Activated T-helper 9 cell treated with anti-CD3 and anti-CD28 coated beads, Interleukin-2, amount 50 U/mL, for 16 hours (primary cell): ENCODE data around the gene CGGBP1.

ENCODE experiments used
- DNase-seq: peaks from one replicate; pipeline ENCODE4 v3.0.0-alpha.2; 2020; ENCODE audit warnings: low read depth

The CGGBP1 gene, protein sequence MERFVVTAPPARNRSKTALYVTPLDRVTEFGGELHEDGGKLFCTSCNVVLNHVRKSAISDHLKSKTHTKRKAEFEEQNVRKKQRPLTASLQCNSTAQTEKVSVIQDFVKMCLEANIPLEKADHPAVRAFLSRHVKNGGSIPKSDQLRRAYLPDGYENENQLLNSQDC

DNA sequence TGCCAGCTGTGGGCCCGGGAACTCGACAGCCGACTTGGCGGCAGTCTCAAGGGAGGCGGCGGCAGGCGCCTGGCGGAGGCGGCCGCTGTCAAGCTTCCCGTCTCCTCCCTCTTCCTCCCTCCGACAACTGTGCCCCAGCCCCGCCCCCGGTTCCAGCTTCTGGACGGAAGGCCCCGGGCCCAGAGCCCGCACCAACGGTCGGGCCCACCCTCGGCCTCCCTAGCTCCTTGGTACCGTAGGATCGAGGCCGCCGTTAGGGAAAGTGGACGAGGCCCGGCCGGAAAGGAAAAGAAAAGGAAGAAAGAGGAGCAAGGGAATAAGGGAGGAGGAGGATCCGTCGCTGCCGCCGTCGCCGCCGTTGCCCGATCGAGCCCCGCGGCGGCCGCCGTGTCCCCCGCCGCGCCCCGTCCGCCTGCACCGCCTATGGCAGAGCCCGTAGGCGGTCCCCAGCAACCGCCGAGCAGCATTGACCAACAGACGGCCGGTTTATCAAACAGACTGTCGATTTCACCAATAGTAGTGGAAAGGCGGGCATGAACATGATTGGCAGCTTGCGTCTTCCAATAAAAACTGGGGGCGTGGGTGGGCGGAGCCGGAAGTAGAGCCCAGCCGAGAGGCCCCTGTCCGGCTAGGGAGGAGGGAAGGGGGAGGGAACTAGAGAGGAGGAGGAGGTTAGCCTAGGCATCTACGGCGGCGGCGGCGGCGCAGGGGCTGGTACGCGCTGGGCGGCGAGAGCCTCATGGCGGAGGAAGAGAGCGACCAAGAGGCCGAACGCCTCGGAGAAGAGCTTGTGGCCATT, at the start of gene CGGBP1, which contains the start of gene ZNF654:
TSS of gene CGGBP1 (minus strand) at position 425 of the 799 bp plus-strand sequence. CDS start 3,029 bp downstream, outside the sequence.
TSS of gene ZNF654 (plus strand) at position 675 of the 799 bp plus-strand sequence. CDS start at position 740, 65 bp downstream.
- DNase-seq, result peak; percentile 97

DNA sequence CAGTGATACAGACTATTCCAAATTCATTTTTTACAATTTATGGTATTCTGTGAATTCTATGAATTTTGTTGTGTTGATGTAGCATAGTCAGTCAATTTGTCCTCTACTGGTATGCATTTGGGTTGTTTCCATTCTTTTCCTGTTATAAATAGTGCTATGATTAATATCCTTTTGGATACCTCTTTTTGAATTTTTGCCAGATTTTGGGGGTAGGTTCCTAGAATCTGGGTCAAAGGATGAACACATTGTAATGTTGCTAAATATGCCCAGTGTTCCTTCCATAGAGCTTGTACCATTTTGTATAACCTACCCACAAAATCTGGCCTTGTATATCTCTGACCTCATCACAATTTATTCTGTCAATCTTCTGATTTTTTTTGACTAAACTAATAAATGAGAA, 46.5 kb upstream of the CGGBP1 start:
- DNase-seq, result no peak

DNA sequence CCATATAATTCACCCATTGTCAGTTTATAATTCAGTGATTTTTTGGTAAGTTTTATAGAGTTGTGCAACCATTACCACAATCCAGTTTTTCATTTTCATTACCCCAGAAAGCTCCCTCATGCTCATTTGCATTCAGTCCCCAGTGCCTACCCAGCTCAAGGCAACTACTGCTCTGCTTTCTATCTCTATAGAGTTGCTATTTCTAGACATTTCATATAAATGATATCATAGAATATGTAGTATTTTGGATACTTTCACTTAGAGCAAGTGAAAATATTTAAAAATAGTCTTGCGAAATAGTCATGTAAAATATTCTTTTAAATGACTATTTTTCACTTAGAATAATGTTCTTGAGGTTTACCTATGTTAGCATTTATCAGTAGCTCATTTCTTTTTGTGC, 42.3 kb upstream of the CGGBP1 start:
- DNase-seq, result no peak

DNA sequence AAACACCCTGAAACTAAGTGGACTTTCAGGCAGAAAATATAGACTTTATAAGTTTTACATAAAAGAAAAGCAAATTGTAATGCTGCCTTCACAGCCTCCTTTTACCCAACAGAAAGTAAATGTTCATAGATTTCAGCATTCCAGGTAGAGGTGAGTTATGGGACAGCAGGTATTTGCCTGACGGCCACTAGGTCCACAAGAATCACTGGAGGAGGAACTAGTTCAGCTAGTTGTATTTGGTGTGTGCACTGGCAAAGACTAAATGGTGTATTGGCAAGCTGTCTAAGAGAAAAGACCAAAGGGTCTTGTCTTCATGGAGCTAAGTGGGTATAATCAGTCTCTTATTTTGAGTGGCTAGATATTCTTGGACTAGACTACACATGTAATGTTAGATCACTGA, 34.5 kb upstream of the CGGBP1 start:
- no peak for DNase-seq

DNA sequence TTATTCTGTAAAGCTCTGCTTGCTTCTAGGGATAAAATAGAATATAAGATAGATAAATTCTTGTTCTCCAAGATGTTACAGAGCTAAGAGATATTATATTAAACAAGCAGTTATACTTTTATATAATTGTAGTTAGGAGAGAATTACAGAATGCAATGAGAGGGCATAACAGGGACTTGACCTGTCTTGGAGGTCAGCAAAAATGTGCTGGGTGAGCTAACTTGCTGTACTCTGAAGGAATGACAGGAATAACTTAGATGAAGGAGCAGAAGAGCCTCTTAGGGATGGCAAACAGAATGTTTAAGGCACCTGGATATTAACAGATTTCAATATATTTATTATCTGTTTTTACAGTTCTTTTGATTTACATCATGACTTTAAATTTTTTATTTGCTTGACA, 33.5 kb upstream of the CGGBP1 start:
- no peak for DNase-seq

DNA sequence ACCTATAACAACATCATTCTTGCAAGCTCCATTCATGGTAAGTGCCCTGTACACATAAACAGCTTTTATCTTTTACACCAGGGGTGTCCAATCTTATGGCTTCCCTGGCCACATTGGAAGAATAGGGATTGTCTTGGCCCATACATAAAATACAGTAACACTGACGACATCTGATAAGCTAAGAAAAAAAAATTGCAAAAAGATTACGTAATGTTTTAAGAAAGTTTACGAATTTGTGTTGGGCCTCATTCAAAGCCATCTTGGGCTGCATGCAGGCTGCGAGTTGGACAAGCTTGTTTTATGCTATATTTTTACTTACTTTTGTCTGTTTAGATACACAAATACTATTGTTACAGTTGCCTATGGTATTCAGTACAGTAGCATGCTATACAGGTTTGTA, 31.9 kb upstream of the CGGBP1 start:
- DNase-seq, result no peak

DNA sequence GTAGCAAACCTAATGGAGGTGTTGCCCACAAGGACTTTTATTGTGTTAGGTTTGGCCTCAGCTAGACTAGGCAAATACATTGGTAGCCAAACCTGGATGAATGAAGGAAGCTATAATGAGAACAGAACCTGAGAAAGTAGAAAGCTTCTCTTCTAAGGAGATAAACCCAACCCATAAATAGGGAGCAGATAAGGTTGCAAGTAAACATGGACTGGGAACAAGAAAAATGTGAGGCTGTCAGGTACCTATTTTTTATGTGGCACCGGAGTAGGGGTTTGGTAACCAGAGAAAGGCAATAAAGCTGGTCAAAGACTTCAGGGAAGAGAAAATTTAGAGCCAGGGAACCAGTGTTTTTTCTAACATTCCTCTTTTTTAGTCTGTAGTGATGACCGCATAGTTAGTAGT, 25.3 kb upstream of the CGGBP1 start:
- DNase-seq, result no peak

DNA sequence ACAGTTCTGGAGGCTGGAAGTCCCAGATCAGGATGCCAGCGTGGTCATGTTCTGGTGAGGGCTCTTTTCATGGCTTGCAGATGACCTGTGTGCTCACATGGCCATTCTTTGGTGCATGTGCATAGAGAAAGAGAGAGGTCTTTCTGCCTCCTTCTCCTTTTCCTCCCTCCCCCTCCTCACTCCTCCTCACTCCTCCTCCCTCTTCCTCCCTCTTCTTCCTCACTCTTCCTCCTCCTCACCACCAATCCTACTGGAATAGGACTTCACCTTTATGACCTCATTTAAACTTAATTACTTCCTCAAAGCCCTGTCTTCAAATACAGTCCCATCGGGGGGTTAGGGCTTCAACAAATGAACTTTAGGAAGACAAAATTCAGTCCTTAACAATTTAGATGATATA, 24.0 kb upstream of the CGGBP1 start:
- no peak for DNase-seq

DNA sequence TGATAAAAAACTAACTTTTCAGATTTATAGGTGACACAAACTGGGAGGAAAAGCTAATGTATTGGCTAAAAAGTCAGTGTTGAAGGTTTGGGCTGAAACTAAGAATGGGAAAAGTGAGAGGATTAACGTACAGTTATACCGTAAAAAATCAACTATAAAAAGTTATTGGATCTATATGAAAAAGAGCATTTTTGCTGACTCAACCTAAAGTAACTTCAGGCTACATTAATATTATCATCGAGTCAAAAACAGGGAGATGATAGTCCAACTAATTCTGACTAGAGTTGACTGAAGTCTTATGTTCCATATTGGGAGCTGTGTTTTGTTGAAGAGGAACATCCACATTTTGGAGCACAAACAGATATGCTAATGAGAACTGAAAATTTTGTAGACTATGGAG, 20.1 kb upstream of the CGGBP1 start:
- DNase-seq, result no peak

DNA sequence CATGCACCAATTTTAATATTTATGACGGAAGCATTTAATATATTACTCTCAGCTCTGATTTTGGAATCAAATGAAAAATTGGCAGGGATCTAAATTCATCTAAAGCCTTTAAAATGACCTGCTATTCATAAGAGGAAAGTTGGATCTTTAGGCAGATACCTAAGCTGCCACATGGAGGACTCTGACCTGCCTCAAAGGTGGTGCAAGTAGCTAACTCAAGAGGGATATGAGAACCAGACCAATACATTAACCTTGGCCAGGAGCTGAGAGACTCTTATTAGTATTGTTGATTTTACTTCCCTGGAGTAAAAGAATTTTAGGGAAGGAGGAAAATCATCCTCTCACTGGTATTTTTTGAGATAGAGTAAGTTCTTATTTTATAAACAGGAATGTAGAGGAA, 17.9 kb upstream of the CGGBP1 start:
- no peak for DNase-seq

DNA sequence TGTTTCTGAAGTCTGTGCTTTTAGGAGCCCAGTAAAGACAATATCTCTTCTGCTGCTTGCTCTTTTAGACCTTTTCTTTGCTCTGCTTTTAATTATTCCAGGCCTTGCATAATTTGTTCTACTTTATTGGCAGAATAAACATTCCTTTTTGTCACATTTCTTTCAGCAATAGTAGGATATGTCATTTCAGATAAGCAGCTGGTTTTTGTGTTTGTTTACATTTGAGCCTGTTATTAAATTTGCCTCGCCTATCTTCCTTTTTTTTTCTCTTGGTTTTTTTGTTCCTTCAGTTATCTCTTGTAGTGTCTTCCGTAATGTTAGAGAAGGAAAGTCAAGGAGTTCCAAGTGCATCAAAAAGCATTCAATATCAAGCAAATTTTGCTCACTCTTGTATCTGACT, 16.7 kb upstream of the CGGBP1 start:
- no peak for DNase-seq

DNA sequence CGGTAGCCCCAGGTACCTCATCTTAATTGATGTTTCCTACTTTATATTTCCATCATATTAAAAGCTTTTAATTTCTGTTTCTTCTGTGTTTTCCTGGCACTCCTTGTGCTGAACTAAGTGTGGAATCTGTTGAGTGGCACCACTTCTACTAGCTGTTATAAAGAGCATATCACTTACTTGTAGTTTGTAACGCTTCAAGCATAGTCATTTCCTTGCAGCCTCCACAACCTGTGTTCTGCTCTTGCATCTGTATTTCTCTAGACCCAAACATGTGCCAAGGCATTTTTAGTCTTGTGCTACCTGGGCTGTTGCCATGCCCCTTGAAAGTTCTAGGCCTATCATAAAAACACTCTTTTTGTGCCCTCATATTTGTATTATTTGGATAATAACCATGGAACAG, 16.3 kb upstream of the CGGBP1 start:
- no peak for DNase-seq

DNA sequence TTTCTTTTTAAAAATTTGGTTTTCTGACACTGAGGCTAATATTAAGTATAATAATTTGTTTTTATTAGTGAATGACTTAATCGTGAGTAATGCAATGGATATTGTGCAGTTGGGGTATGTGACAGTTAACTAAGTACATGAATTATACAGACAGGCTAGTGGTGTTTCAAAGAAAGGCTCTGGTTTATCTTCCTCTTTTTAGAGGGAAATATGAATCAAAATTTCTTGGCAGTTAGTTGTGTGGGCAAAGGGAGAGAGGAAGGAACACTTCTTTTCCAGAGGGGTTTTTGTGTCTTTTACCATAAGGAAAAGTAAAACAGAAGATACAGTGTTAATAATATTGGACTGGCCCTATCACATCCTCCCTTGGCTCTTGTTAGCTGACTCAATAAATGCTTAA, 2.9 kb upstream of the CGGBP1 start:
- DNase-seq, result no peak

DNA sequence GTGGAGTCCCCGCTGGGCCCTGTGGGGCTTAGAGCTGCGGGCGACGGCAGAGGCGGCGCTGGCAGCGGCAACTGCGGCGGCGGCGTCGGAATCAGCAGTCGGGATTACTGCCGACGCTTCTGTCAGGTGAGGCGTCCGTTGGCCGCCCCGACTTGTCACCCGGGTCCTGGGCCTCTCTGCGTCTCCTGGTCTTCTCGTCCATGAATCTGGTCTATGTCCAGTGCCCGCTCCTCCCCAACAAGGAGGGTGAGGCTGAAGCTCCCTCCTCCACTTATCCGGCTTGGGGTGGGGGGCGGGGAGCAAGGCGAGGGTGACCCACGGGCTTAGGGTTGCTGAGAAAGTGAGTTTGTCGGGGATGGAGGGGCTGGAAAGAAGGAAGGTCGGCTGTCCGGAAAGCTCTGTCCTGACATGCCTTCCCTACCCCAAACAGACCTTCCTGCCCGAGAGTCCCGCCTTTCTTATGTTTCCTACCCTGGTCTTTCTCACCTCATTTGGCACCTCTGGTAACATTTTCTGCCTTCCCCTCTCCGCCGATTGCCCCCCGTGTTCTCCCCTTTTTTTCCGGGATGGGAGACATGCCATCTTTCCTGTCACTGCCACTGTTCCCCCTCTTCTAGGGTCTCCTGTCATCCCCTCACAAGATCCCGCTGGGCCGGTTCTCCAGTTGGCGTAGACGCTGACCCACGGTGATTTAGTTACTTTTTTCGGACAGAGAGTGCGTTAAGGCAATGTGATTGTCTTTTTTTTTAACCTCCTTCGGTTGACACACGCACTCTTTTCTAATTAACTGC, 770 bp upstream of the CGGBP1 start:
- no peak for DNase-seq

DNA sequence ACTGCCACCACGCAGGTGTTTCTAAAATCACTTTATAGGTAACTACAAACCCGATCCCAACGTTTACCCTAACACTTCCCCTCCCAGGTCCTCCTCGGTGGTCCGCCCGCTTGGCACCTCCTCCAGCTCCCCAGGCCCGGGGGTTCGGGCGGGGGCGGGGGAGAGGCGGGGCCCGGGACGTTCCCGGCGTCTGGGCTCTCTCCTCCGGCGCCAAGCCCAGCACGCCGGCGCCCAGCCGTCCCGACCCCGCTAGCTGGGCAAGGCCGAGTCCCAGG, 562 bp downstream of the CGGBP1 start:
- DNase-seq, result no peak

DNA sequence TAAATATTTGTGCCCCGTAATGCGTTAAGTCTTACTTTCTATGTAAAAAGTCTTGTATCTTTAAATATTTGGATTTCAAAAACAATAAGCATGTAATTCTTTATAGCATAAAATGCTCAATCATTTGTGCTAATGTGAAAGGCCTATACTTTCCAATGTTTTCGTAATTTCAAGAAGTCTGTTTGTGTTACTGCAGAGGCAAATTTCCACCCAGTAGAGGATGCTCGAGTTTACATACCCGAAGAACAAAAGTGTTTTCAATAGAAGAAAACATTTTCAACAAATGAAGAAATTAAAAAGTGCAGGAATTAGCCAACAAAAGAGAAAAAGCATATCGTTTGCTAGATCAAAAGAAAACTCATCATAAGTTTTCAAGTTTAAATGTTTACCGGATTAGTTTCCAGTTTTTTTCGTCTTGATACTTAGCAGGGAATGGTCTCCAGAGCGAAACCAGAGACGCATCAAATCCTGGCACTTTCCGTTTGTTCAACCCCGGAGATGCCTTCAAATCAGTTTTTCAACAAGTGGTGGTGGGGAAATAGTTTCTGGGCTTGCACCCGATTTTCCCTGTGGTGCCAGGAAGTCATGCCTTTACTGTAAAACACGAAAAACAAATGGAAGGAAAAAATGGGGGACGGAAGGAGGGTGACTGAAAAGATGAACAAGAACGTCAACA, 1.0 kb downstream of the CGGBP1 start:
- no peak for DNase-seq

DNA sequence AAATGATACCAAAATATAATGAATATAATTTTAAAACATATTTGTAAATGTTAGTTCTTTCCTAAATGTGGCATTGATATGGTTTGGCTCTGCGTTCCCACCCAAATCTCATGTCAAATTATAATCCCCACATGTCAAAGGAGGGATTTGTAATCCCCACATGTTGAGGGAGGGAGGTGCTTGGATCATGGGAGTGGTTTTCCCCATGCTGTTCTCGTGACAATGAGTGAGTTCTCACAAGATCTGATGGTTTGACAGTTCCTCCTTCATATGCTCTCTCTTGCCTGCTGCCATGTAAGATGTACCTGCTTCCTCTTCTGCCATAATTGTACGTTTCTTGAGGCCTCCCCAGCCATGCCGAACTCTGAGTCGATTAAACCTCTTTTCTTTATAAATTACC, 12.0 kb downstream of the CGGBP1 start:
- no peak for DNase-seq

DNA sequence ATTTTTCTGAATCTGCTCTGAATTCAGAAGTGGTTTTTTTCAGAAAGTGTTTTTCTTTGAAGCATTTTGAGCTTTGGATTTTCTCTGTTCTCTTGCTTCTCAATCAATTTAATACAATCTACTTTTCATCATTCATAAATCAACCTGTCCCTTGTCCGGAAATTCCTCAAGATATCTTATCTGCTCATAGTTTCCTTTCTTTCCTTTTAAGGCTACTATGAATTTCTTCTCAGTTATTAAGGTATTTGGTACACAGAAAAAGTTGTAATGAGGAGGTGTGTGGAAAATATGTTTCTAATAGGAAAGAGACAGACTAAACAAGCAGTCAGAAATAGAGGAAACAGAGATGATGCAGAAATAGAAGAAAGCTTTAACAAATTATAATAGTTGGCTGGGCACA, 14.4 kb downstream of the CGGBP1 start:
- no peak for DNase-seq

DNA sequence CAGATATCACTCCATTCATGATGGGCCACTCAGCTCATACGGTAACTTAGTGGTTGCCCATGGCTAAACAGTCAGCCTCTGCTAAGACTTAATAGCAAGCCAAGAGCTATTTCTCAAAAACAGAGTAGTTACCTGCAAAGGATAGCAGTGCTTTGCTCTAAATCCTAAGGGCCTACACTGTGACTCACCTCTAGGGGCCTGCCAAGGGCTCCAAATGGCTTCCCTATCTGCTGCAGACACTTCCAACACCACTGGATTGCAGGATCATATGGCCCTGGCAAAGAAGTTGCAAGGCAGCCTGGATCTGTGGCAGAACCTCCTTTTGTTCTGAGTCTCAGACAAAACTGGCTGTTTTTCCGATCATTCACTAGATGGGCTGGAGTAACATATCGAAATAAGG, 17.8 kb downstream of the CGGBP1 start:
- no peak for DNase-seq

DNA sequence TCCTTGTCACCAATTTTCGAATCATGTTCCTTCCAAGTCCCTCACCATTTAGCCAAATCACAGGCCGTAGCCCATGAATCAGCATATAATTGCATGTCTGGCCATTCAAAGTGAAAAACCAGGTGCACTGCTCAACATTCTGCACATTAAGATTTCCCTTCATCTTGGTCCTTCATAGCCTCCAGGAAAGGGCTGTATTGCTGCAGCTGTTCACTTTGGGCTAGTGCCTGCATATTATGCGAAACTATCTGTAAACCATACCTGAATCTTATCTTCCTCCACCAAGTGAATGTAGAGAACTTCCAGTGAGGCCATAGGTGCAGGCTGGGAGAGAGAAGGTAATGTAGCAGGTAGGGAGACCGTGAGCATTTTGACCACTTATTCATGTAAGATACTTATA, 18.3 kb downstream of the CGGBP1 start:
- DNase-seq, result no peak

DNA sequence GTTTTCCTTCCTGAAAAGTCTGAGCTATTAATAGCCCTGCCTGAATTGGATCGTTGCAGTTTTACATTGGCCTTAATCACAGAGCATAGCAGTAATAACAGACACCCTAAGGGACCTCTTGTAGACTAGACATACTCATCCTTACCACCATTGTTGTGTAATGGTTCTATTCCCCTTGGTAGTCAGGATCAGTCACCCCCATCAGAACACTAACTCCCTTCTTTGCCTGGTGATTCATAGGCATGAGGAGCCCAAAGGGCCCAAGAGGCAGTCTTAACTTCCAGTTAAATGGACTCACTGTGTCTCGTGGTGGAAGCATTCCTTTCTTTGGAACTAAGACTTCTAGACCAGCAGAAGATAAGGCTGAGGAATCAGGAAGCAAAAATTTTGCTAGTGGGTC, 20.2 kb downstream of the CGGBP1 start:
- no peak for DNase-seq

DNA sequence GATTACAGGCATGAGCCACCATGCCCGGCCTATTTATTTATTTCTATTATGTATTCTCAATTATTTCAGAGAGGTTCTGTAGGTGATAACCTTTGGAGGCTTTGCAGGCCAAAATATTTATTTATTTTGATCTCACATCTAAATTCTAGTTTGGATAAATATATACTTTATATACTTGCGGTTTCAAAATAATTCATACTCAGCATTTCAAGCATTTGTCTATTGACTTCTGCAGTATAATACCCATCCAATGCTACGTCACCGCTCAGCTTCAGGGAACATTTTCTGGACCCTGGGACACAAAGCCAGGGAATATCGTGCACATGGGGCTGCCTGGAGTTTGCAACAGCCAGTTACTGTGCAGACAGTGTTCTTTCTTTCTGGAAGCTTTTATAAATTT, 22.6 kb downstream of the CGGBP1 start:
- DNase-seq, result no peak
